HEK293 (cell line): ENCODE measurements around the gene STK26.

Experiments
- CTCF ChIP-seq: fragments of 450-650 bp; formaldehyde crosslinking; IDR thresholded peaks from 2 replicates; pipeline ENCODE4 v1.5.1; 2016; ENCODE audit warnings: missing biosample characterization, missing genetic modification characterization
- ELK4 ChIP-seq: IDR thresholded peaks from 2 replicates; pipeline ENCODE4 v1.6.1; 2011; ENCODE audit warnings: mild to moderate bottlenecking, low read depth, low read length, borderline replicate concordance
- KLF9 ChIP-seq: fragments of 450-650 bp; formaldehyde crosslinking; IDR thresholded peaks from 2 replicates; pipeline ENCODE4 v1.5.1; 2016; ENCODE audit warnings: missing biosample characterization, missing genetic modification characterization, low read depth
- MYNN ChIP-seq: fragments of 450-650 bp; formaldehyde crosslinking; IDR thresholded peaks from 2 replicates; pipeline ENCODE4 v1.5.1; 2016; ENCODE audit warnings: missing biosample characterization, missing genetic modification characterization, borderline replicate concordance
- PRDM4 ChIP-seq: fragments of 450-650 bp; formaldehyde crosslinking; IDR thresholded peaks from 2 replicates; pipeline ENCODE4 v1.5.1; 2017; ENCODE audit warnings: missing biosample characterization, missing genetic modification characterization
- YY1 ChIP-seq: fragments of 450-650 bp; formaldehyde crosslinking; IDR thresholded peaks from 2 replicates; pipeline ENCODE4 v1.5.1; 2018; ENCODE audit warnings: missing biosample characterization, missing genetic modification characterization
- ZFP41 ChIP-seq: fragments of 450-650 bp; formaldehyde crosslinking; IDR thresholded peaks from 2 replicates; pipeline ENCODE4 v1.5.1; 2016; ENCODE audit warnings: missing biosample characterization, missing genetic modification characterization, borderline replicate concordance
- ZNF121 ChIP-seq: fragments of 450-650 bp; formaldehyde crosslinking; IDR thresholded peaks from 2 replicates; pipeline ENCODE4 v1.5.1; 2016; ENCODE audit warnings: missing biosample characterization, missing genetic modification characterization
- ZNF280D ChIP-seq: fragments of 450-650 bp; formaldehyde crosslinking; IDR thresholded peaks from 2 replicates; pipeline ENCODE4 v1.5.1; 2016; ENCODE audit warnings: missing biosample characterization, missing genetic modification characterization
- ZNF391 ChIP-seq: fragments of 450-650 bp; formaldehyde crosslinking; IDR thresholded peaks from 2 replicates; pipeline ENCODE4 v1.5.1; 2016; ENCODE audit warnings: low read depth, missing biosample characterization, missing genetic modification characterization, borderline replicate concordance
- ZNF555 ChIP-seq: fragments of 450-650 bp; formaldehyde crosslinking; conservative IDR thresholded peaks from 2 replicates; pipeline ENCODE4 v1.5.1; 2017; ENCODE audit warnings: missing biosample characterization, mild to moderate bottlenecking, missing genetic modification characterization, inconsistent platforms
- ZNF560 ChIP-seq: fragments of 450-650 bp; formaldehyde crosslinking; IDR thresholded peaks from 2 replicates; pipeline ENCODE4 v1.5.1; 2017; ENCODE audit warnings: missing biosample characterization, missing genetic modification characterization, borderline replicate concordance
- ZNF768 ChIP-seq: fragments of 450-650 bp; formaldehyde crosslinking; IDR thresholded peaks from 2 replicates; pipeline ENCODE4 v1.5.1; 2018; ENCODE audit warnings: missing biosample characterization, mild to moderate bottlenecking, missing genetic modification characterization

- TF ChIP-seq ZNF280D (tag by site-specific recombination) (no peak), YY1 (no peak), KLF9 (tag by site-specific recombination) (no peak), ZNF768 (no peak), PRDM4 (no peak), ZNF391 (tag by site-specific recombination) (no peak), ELK4 (no peak), CTCF (tag by site-specific recombination) (no peak), ZNF555 (tag by site-specific recombination) (no peak), ZNF121 (tag by site-specific recombination) (no peak), MYNN (no peak), ZNF560 (tag by site-specific recombination) (no peak), ZFP41 (no peak)
Observed at GRCh38 chrX:132088864-132089263, 65.8 kb downstream of the STK26 start.
